ENCODE data around the gene FUT8. TPM values are rescaled to one million over a fixed set of nuclear protein-coding genes. Genes with fewer than 3 reads are reported as not detected.

FUT8 gene
- total and polyA plus RNA-seq, 8 donors: 5.8 to 42.6 (median 20.3) TPM

DNA sequence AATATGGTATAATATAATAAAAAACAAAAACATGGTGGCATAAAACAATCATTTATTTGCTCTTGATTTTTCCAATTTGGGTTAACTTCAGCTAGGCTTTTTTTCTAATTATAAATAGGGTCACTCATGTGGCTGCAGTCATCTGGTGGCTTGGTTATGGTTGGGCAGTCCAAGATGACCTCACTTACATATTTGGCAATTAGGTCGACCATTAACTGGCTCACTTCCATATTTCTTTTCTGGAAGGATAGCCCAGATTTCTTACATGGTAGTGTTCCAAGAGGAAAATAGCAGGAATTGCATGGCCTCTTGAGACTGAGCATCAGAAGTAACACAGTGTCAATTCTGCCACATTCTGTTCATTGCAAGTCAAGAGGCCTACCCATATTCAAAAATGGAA lies 153.4 kb downstream of the FUT8 start:
- peaks cover 0 to 5% (median 0%) of the 10 kb centered on the region in 3 donors for H3K36me3 ChIP-seq
- no peak overlapping the region for H3K27ac ChIP-seq
- intact Hi-C loops (cut with DNase I): no loop called here
- FAIRE-seq: no peak
- 78 to 90% methylated on average over 1 of the region's 1 CpG for WGBS, 2 donors
- no peak for TF ChIP-seq CTCF (IDR thresholded peaks at IDR 0.05)
- H3K4me3 ChIP-seq: no peak overlapping the region
- no peaks in the 10 kb centered on the region for H3K27me3 ChIP-seq
- ATAC-seq: peak in 1 of 4 donors; percentile 30
- peaks cover 0 to 6% (median 0%) of the 10 kb centered on the region in 3 donors for H3K4me1 ChIP-seq
- no peaks in the 10 kb centered on the region for H3K9me3 ChIP-seq
- DNase-seq: no peak

GRCh38 chr14:65566820-65567522 lies 154.4 kb downstream of the FUT8 start:
- WGBS, 2 donors: 93 to 95% methylated on average over 5 of the region's 5 CpGs
- DNase-seq (no peak), ATAC-seq (no peak), FAIRE-seq (peak; percentile 9)
- Histone ChIP-seq H3K36me3 (no peaks in the 10 kb centered on the region), H3K4me1 (peaks cover 0 to 6% (median 0%) of the 10 kb centered on the region in 3 donors), H3K4me3 (no peak overlapping the region), H3K27me3 (no peaks in the 10 kb centered on the region), H3K9me3 (no peaks in the 10 kb centered on the region), H3K27ac (no peak overlapping the region)
- TF ChIP-seq CTCF (IDR thresholded peaks at IDR 0.05): no peak
- intact Hi-C loops (cut with DNase I): no loop called here

- no peak for DNase-seq
These were observed 162.1 kb downstream of the FUT8 start for GRCh38 chr14:65574611-65575010.

DNA sequence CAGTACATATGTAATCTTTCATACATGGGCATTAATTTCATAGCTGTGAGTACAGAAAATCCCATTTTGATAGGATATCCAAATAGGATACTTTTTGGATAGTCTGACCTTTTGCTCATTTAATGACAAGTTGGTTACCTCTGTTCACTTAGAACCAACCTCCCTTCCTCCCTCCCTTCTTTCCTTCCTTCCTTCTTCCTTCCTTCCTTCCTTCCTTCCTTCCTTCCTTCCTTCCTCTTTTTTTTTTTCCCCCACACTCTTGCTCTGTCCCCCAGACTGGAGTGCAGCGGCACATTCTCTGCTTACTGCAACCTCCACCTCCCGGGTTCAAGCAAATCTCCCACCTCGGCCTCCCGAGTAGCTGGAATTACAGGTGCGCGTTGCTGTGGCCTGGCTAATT lies 162.9 kb downstream of the FUT8 start:
- Histone ChIP-seq H3K36me3 (no peaks in the 10 kb centered on the region), H3K4me3 (no peak overlapping the region), H3K27me3 (no peaks in the 10 kb centered on the region), H3K9me3 (no peaks in the 10 kb centered on the region), H3K27ac (no peak overlapping the region), H3K4me1 (no peaks in the 10 kb centered on the region)
- WGBS, 2 donors: 98% methylated on average over 6 of the region's 6 CpGs
- DNase-seq (no peak), ATAC-seq (no peak), FAIRE-seq (no peak)
- no peak for TF ChIP-seq CTCF (IDR thresholded peaks at IDR 0.05)
- intact Hi-C loops (cut with DNase I): no loop called here

More at GRCh38 chr14:65574611-65575010, 162.1 kb downstream of the FUT8 start:
- Histone ChIP-seq H3K36me3 (no peaks in the 10 kb centered on the region), H3K9me3 (no peaks in the 10 kb centered on the region), H3K27me3 (no peaks in the 10 kb centered on the region), H3K4me1 (no peaks in the 10 kb centered on the region), H3K27ac (no peak overlapping the region), H3K4me3 (no peak overlapping the region)
- TF ChIP-seq CTCF (IDR thresholded peaks at IDR 0.05): no peak
- 49% methylated on average over 2 of the region's 2 CpGs for WGBS, 2 donors
- ATAC-seq (no peak), FAIRE-seq (no peak)
- intact Hi-C loops (cut with DNase I): no loop called here

GRCh38 chr14:65580973-65581372 lies 168.4 kb downstream of the FUT8 start:
- WGBS, 2 donors: 91% methylated on average over 1 of the region's 1 CpG
- no peaks in the 10 kb centered on the region for H3K36me3 ChIP-seq
- FAIRE-seq: no peak
- TF ChIP-seq CTCF (IDR thresholded peaks at IDR 0.05): no peak
- no peaks in the 10 kb centered on the region for H3K9me3 ChIP-seq
- H3K27ac ChIP-seq: no peak overlapping the region
- no peak for DNase-seq
- H3K4me1 ChIP-seq: no peaks in the 10 kb centered on the region
- H3K27me3 ChIP-seq: no peaks in the 10 kb centered on the region
- no peak for ATAC-seq
- no peak overlapping the region for H3K4me3 ChIP-seq
- intact Hi-C loops (cut with DNase I): no loop called here

All from pancreas (tissue), 10 donors.